Mammary epithelial cell (primary cell): ENCODE results near the gene GANAB.

Experiments used
- EZH2 ChIP-seq: IDR thresholded peaks from 2 replicates; pipeline ENCODE4 v1.6.1; 2012; ENCODE audit warnings: low read length, inconsistent platforms, borderline replicate concordance
- TF ChIP-seq, protein P1 (sequence below), 2 donors: IDR thresholded peaks in 1 of 2; conservative IDR thresholded peaks in 1 of 2; 2 replicates each; pipeline ENCODE4 v1.5.1; 2011 to 2012; ENCODE audit warnings: inconsistent platforms in 2 of 2, low read length in 2 of 2, mild to moderate bottlenecking in 2 of 2, control low read depth in 1 of 2, low read depth in 1 of 2; ENCODE audit not compliant: insufficient read depth in 1 of 2; ENCODE audit errors: extremely low read depth in 1 of 2

DNA sequence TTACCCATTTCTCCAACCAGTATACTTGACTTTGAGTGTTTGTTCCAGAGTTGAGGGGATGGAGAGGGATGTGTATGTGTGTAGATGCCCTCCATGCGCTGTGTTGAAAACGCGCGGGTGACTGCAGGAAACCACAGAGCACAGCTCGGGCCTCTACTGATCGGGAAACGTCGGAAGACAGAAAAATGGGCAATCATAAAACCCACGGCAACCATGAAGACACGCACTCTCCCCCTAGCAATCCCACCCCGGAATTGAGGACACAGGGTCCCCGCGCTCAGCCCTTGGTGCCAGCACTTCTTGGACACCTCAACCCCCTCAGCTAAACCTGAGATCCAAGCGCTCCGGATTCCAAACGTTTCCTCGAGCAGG lies 24.8 kb upstream of the GANAB start:
- TF ChIP-seq, protein P1, sequence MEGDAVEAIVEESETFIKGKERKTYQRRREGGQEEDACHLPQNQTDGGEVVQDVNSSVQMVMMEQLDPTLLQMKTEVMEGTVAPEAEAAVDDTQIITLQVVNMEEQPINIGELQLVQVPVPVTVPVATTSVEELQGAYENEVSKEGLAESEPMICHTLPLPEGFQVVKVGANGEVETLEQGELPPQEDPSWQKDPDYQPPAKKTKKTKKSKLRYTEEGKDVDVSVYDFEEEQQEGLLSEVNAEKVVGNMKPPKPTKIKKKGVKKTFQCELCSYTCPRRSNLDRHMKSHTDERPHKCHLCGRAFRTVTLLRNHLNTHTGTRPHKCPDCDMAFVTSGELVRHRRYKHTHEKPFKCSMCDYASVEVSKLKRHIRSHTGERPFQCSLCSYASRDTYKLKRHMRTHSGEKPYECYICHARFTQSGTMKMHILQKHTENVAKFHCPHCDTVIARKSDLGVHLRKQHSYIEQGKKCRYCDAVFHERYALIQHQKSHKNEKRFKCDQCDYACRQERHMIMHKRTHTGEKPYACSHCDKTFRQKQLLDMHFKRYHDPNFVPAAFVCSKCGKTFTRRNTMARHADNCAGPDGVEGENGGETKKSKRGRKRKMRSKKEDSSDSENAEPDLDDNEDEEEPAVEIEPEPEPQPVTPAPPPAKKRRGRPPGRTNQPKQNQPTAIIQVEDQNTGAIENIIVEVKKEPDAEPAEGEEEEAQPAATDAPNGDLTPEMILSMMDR (conservative IDR thresholded peaks at IDR 0.05 in 1 of 2, IDR thresholded peaks at IDR 0.05 in 1 of 2; ENCODE audit: extremely low read depth in 1 of 2, insufficient read depth in 1 of 2, low read depth in 1 of 2, low read length in 2 of 2), result no peak
- TF ChIP-seq EZH2, result no peak
